ENCODE measurements around the gene TBC1D3B.

DNA sequence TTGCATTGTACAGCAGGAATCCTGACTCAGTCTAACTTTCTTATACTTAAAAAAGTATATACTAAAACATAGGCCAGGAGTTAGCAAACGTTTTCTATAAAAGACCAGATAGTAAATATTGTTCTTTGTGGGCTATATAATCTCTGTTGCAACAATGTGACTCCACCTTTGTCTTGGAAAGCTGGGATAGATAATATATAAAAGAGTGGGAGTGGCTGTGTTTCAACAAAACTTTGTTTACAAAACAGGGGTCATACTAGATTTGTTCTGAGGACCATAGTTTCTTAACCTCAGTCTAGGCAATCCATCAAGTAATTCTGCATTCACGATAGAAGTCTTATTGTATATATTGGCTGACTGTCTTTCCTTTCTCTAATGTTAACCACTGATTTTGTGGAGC, 9.0 kb upstream of the TBC1D3B start:
- TF ChIP-seq, protein P1, sequence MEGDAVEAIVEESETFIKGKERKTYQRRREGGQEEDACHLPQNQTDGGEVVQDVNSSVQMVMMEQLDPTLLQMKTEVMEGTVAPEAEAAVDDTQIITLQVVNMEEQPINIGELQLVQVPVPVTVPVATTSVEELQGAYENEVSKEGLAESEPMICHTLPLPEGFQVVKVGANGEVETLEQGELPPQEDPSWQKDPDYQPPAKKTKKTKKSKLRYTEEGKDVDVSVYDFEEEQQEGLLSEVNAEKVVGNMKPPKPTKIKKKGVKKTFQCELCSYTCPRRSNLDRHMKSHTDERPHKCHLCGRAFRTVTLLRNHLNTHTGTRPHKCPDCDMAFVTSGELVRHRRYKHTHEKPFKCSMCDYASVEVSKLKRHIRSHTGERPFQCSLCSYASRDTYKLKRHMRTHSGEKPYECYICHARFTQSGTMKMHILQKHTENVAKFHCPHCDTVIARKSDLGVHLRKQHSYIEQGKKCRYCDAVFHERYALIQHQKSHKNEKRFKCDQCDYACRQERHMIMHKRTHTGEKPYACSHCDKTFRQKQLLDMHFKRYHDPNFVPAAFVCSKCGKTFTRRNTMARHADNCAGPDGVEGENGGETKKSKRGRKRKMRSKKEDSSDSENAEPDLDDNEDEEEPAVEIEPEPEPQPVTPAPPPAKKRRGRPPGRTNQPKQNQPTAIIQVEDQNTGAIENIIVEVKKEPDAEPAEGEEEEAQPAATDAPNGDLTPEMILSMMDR (IDR thresholded peaks at IDR 0.05), result no peak
- TF ChIP-seq E2F1 (CRISPR knock-in tag; IDR thresholded peaks at IDR 0.05), result no peak

Data from WTC11 (cell line).